K562 (cell line): Measurements from ENCODE around the gene XRN2. TPM values are rescaled to one million over a fixed set of nuclear protein-coding genes. Genes with fewer than 3 reads are reported as not detected.

ENCODE experiments used
- ATAC-seq: fragments of 200-7000 bp; cut with Tn5 transposase; 3 replicates; pipeline ENCODE4 v1.9.1; 2020; ENCODE audit warnings: moderate library complexity
- BruUV-seq: library from RNA; stranded (reverse); fragments of 400-500 nt; replicated peaks from 2 replicates; lab custom pipeline; 2021; lab: Mats Ljungman, UMichigan
- CTCF ChIA-PET: fragments of 300-600 bp; formaldehyde crosslinking; extraction: SDS; loops from one replicate; lab custom pipeline; 2021; ENCODE audit warnings: low intra/inter-chr PET ratio; lab: Yijun Ruan, JAX
- POLR2A ChIA-PET: fragments of 300-600, 350-650 bp; sonication (Branson Sonifier 250); formaldehyde crosslinking; extraction: SDS; loops from one replicate; lab custom pipeline; 2021; ENCODE audit warnings: antibody characterized with exemption, inconsistent platforms; lab: Yijun Ruan, JAX
- DNase-seq, 4 experiments: peaks; one replicate each; pipeline versions ENCODE4 v3.0.0 to v3.0.0-alpha.2; 2011 to 2018; ENCODE audit warnings: low spot score in 3 of 4, mixed read lengths in 3 of 4; ENCODE audit errors: extremely low read depth in 1 of 4
- FAIRE-seq: peaks from 2 replicates; lab custom pipeline; 2011; peaks lifted over from hg19 to GRCh38; lab: Jason Lieb, UNC
- H2AFZ ChIP-seq: 2 replicates; pipeline ENCODE4 v1.6.0; 2011; ENCODE audit warnings: low read depth, low read length, control low read depth, inconsistent platforms
- H3K27ac ChIP-seq: fragments of 200-600 bp; 3 replicates; pipeline ENCODE4 v1.8.0; 2011; ENCODE audit warnings: low read depth, mild to moderate bottlenecking, control low read depth, inconsistent platforms, low read length, moderate library complexity, mixed read lengths; ENCODE audit errors: extremely low read depth
- H3K27me3 ChIP-seq, 2 experiments: fragments of 300-600 bp in 1 of 2; 2 replicates in 1 of 2; 3 replicates in 1 of 2; pipeline versions ENCODE4 v1.6.0 to v1.8.0; 2011; ENCODE audit warnings: inconsistent platforms in 2 of 2, low read length in 2 of 2, mild to moderate bottlenecking in 1 of 2, mixed read lengths in 1 of 2, moderate library complexity in 1 of 2; ENCODE audit not compliant: control insufficient read depth in 2 of 2, insufficient read depth in 2 of 2
- H3K36me3 ChIP-seq: fragments of 300-600 bp; 3 replicates; pipeline ENCODE4 v1.8.0; 2011; ENCODE audit warnings: mild to moderate bottlenecking, low read length, inconsistent platforms; ENCODE audit not compliant: control insufficient read depth, insufficient read depth
- H3K4me1 ChIP-seq, 2 experiments: fragments of 200-600 bp in 1 of 2; replicated peaks in 1 of 2; 2 replicates in 1 of 2; 3 replicates in 1 of 2; pipeline versions ENCODE4 v1.5.1 to v1.8.0; 2011; ENCODE audit warnings: inconsistent platforms in 2 of 2, low read length in 2 of 2, mild to moderate bottlenecking in 1 of 2, mixed read lengths in 1 of 2, moderate library complexity in 1 of 2; ENCODE audit not compliant: control insufficient read depth in 2 of 2, insufficient read depth in 2 of 2
- H3K4me2 ChIP-seq: 2 replicates; pipeline ENCODE4 v1.6.1; 2011; ENCODE audit warnings: low read length, control low read depth, inconsistent platforms, mixed read lengths; ENCODE audit not compliant: insufficient read depth
- H3K4me3 ChIP-seq: fragments of 200-600 bp; sonication (generic), shearing (Covaris generic); 2 replicates; pipeline ENCODE4 v1.5.1; 2016; ENCODE audit warnings: control low read depth, inconsistent platforms
- H3K79me2 ChIP-seq: fragments of 200-600 bp; 3 replicates; pipeline ENCODE4 v1.8.0; 2011; ENCODE audit warnings: low read length, inconsistent platforms; ENCODE audit not compliant: control insufficient read depth, insufficient read depth
- H3K9ac ChIP-seq, 2 experiments: 2 replicates each; pipeline versions ENCODE4 v1.6.0 to v1.6.1; 2011; ENCODE audit warnings: low read depth in 2 of 2, low read length in 2 of 2, control low read depth in 1 of 2, inconsistent platforms in 1 of 2, mild to moderate bottlenecking in 1 of 2, mixed read lengths in 1 of 2; ENCODE audit not compliant: insufficient read depth in 1 of 2
- H3K9me1 ChIP-seq: one replicate; pipeline ENCODE4 v1.6.0; 2011; ENCODE audit warnings: inconsistent platforms, mild to moderate bottlenecking, low read length, moderate library complexity; ENCODE audit not compliant: control insufficient read depth, insufficient read depth
- H3K9me3 ChIP-seq: replicated peaks from 2 replicates; pipeline ENCODE4 v1.5.1; 2011; ENCODE audit warnings: low read depth, low read length, inconsistent platforms; ENCODE audit not compliant: control insufficient read depth, insufficient read depth
- H4K20me1 ChIP-seq: replicated peaks from 2 replicates; pipeline ENCODE4 v1.6.1; 2011; ENCODE audit warnings: low read length, inconsistent platforms, mixed read lengths; ENCODE audit not compliant: control insufficient read depth, insufficient read depth
- BMI1 ChIP-seq: fragments of 150-350 bp; IDR thresholded peaks from 2 replicates; pipeline ENCODE4 v1.6.1; 2014; ENCODE audit warnings: low read length
- BRD4 ChIP-seq: fragments of 200-600 bp; sonication (generic); IDR thresholded peaks from 2 replicates; pipeline ENCODE4 v1.6.1; 2017; ENCODE audit warnings: inconsistent platforms
- MAFK ChIP-seq: IDR thresholded peaks from 2 replicates; pipeline ENCODE4 v1.6.1; 2011; ENCODE audit warnings: low read length, improper control_type of control experiment
- ZNF121 ChIP-seq: sonication (generic); formaldehyde crosslinking; conservative IDR thresholded peaks from 2 replicates; pipeline ENCODE4 v1.8.0; 2022; ENCODE audit warnings: missing genetic modification reagents
- ZNF586 ChIP-seq: fragments of 450-650 bp; formaldehyde crosslinking; conservative IDR thresholded peaks from 2 replicates; pipeline ENCODE4 v1.4.0; 2020; ENCODE audit warnings: mild to moderate bottlenecking, moderate library complexity
- WGBS: fragments of 100-300 bp; shearing (Covaris generic); methylation state at CpG from one replicate; pipeline ENCODE4 v1.1.6; 2016; ENCODE audit warnings: low coverage, mixed read lengths; ENCODE audit not compliant: insufficient coverage; ENCODE audit errors: missing lambda C conversion rate; 5-methylcytosine and 5-hydroxymethylcytosine counted together
- in situ Hi-C: fragments of 300-500 bp; cut with MboI; formaldehyde crosslinking; loops from 4 replicates; pipeline ENCODE4 v1.15.0; 2018; ENCODE audit warnings: inconsistent platforms, mixed read lengths
- intact Hi-C: fragments of 100-400 bp; cut with micrococcal nuclease; formaldehyde crosslinking; loops from 2 replicates; pipeline ENCODE4 v1.14.2; 2022
- polyA plus RNA-seq, 8 experiments: library from polyadenylated mRNA; depleted of rRNA in 4 of 8; stranded (reverse) in 5 of 8; unstranded in 3 of 8; fragments of >200 nt; fragmentation: Nextera tagmentation in 2 of 8; fragmentation: Illumina TruSeq in 1 of 8; extraction: Ambion mirVana in 2 of 8; extraction: Trizol in 1 of 8; gene quantifications; 2 replicates each; pipeline versions ENCODE4 v1.2.1 to v1.2.3, GENCODE V29; 2011 to 2014; ENCODE audit warnings: inconsistent platforms in 1 of 8, missing spikeins in 1 of 8
- total RNA-seq, 7 experiments: library from RNA; depleted of rRNA in 6 of 7; stranded (reverse); fragments of >200 nt in 6 of 7; fragmentation: Illumina TruSeq in 2 of 7; extraction: Trizol in 2 of 7; gene quantifications; 2 replicates each; pipeline versions ENCODE4 v1.2.1 to v1.2.3, GENCODE V29; 2011 to 2021; ENCODE audit warnings: low replicate concordance in 1 of 7
- TF ChIP-seq, protein P1 (sequence below): fragments of 200-800 bp; sonication (Bioruptor generic); IDR thresholded peaks from 2 replicates; pipeline ENCODE4 v1.6.1; 2016; ENCODE audit warnings: missing genetic modification characterization, missing compliant biosample characterization
- TF ChIP-seq, protein P2 (sequence below): fragments of 450-650 bp; IDR thresholded peaks from 2 replicates; pipeline ENCODE4 v1.6.1; 2016; ENCODE audit warnings: missing biosample characterization, missing genetic modification characterization
- TF ChIP-seq, protein P3 (sequence below), 2 experiments: fragments of 150-350 bp in 1 of 2; IDR thresholded peaks; 2 replicates each; pipeline ENCODE4 v1.6.1; 2012 to 2016; ENCODE audit warnings: low read depth in 2 of 2, low read length in 2 of 2, mild to moderate bottlenecking in 1 of 2, moderate library complexity in 1 of 2
- TF ChIP-seq, protein P4 (sequence below): fragments of 250-450 bp; sonication (Bioruptor Pico); IDR thresholded peaks from 2 replicates; pipeline ENCODE4 v1.5.0; 2021
- TF ChIP-seq, protein P5 (sequence below): sonication (generic); formaldehyde crosslinking; IDR thresholded peaks from 2 replicates; pipeline ENCODE4 v1.8.1; 2023; ENCODE audit warnings: mild to moderate bottlenecking, missing genetic modification reagents, moderate library complexity

Gene XRN2
- total and polyA plus RNA-seq, 9 of the 15 experiments (the other 6 are each of a cell fraction or from before 2014, with no cell fraction given), result 41.8 to 67.3 (median 51.4) TPM

DNA sequence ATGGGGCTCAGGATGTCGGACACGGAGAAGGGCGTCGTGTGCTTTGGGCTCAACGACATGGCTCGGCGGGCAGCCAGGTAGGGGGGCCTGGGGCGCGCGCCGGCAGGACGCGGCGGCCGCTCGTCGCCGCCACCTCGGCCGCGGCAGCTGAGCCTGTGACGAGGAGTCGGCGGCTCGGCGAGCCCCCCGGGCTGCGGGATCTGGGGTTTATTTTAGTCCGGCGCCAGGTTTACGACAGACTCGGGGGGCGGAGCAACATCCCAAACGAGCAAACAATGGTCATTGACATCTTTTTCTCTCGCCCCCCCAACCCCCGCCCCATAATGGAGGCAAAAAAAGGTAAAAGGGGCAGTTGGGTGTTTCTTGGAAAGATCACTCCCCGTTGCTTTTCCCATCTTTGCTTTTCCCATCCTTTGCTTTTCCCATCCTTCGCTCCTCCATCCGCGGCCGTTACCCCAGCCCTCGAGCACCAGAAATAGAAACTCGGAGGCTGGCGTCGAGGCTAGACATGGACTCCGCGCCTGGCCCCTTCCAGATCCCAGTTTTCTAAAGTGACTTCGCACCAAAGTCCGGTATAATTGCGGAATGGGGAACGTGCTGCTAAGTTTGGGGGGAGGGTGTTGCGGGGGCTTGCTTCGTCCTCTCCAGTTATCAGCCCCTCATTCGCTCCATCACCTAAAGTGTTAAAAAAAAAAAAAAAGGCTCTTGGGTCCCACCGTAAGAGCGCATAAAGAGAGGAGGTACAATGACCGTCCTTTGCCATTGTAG lies 94.4 kb downstream of the XRN2 start, which contains the start of gene NKX2-4:
Gene NKX2-4, minus strand, starts transcription at position 186 of the 768 bp plus-strand sequence. Its CDS starts 127 bp downstream, at position 59.
- intact Hi-C loops, result no loop called here
- 32% methylated on average over 14 of the region's 57 CpGs for WGBS
- TF ChIP-seq, protein P1, sequence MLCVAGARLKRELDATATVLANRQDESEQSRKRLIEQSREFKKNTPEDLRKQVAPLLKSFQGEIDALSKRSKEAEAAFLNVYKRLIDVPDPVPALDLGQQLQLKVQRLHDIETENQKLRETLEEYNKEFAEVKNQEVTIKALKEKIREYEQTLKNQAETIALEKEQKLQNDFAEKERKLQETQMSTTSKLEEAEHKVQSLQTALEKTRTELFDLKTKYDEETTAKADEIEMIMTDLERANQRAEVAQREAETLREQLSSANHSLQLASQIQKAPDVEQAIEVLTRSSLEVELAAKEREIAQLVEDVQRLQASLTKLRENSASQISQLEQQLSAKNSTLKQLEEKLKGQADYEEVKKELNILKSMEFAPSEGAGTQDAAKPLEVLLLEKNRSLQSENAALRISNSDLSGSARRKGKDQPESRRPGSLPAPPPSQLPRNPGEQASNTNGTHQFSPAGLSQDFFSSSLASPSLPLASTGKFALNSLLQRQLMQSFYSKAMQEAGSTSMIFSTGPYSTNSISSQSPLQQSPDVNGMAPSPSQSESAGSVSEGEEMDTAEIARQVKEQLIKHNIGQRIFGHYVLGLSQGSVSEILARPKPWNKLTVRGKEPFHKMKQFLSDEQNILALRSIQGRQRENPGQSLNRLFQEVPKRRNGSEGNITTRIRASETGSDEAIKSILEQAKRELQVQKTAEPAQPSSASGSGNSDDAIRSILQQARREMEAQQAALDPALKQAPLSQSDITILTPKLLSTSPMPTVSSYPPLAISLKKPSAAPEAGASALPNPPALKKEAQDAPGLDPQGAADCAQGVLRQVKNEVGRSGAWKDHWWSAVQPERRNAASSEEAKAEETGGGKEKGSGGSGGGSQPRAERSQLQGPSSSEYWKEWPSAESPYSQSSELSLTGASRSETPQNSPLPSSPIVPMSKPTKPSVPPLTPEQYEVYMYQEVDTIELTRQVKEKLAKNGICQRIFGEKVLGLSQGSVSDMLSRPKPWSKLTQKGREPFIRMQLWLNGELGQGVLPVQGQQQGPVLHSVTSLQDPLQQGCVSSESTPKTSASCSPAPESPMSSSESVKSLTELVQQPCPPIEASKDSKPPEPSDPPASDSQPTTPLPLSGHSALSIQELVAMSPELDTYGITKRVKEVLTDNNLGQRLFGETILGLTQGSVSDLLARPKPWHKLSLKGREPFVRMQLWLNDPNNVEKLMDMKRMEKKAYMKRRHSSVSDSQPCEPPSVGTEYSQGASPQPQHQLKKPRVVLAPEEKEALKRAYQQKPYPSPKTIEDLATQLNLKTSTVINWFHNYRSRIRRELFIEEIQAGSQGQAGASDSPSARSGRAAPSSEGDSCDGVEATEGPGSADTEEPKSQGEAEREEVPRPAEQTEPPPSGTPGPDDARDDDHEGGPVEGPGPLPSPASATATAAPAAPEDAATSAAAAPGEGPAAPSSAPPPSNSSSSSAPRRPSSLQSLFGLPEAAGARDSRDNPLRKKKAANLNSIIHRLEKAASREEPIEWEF (CRISPR knock-in tag), result no peak
- TF ChIP-seq, protein P2, sequence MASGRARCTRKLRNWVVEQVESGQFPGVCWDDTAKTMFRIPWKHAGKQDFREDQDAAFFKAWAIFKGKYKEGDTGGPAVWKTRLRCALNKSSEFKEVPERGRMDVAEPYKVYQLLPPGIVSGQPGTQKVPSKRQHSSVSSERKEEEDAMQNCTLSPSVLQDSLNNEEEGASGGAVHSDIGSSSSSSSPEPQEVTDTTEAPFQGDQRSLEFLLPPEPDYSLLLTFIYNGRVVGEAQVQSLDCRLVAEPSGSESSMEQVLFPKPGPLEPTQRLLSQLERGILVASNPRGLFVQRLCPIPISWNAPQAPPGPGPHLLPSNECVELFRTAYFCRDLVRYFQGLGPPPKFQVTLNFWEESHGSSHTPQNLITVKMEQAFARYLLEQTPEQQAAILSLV (tag), result no peak
- TF ChIP-seq, protein P3, sequence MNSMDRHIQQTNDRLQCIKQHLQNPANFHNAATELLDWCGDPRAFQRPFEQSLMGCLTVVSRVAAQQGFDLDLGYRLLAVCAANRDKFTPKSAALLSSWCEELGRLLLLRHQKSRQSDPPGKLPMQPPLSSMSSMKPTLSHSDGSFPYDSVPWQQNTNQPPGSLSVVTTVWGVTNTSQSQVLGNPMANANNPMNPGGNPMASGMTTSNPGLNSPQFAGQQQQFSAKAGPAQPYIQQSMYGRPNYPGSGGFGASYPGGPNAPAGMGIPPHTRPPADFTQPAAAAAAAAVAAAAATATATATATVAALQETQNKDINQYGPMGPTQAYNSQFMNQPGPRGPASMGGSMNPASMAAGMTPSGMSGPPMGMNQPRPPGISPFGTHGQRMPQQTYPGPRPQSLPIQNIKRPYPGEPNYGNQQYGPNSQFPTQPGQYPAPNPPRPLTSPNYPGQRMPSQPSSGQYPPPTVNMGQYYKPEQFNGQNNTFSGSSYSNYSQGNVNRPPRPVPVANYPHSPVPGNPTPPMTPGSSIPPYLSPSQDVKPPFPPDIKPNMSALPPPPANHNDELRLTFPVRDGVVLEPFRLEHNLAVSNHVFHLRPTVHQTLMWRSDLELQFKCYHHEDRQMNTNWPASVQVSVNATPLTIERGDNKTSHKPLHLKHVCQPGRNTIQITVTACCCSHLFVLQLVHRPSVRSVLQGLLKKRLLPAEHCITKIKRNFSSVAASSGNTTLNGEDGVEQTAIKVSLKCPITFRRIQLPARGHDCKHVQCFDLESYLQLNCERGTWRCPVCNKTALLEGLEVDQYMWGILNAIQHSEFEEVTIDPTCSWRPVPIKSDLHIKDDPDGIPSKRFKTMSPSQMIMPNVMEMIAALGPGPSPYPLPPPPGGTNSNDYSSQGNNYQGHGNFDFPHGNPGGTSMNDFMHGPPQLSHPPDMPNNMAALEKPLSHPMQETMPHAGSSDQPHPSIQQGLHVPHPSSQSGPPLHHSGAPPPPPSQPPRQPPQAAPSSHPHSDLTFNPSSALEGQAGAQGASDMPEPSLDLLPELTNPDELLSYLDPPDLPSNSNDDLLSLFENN (IDR thresholded peaks at IDR 0.05; ENCODE audit: low read depth in 2 of 2, low read length in 2 of 2), result no peak
- TF ChIP-seq ZNF586 (CRISPR knock-in tag) (no peak), BMI1 (no peak), ZNF121 (CRISPR knock-in tag) (no peak), MAFK (no peak), BRD4 (no peak)
- TF ChIP-seq, protein P4, sequence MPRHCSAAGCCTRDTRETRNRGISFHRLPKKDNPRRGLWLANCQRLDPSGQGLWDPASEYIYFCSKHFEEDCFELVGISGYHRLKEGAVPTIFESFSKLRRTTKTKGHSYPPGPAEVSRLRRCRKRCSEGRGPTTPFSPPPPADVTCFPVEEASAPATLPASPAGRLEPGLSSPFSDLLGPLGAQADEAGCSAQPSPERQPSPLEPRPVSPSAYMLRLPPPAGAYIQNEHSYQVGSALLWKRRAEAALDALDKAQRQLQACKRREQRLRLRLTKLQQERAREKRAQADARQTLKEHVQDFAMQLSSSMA (CRISPR knock-in tag), result no peak
- TF ChIP-seq, protein P5, sequence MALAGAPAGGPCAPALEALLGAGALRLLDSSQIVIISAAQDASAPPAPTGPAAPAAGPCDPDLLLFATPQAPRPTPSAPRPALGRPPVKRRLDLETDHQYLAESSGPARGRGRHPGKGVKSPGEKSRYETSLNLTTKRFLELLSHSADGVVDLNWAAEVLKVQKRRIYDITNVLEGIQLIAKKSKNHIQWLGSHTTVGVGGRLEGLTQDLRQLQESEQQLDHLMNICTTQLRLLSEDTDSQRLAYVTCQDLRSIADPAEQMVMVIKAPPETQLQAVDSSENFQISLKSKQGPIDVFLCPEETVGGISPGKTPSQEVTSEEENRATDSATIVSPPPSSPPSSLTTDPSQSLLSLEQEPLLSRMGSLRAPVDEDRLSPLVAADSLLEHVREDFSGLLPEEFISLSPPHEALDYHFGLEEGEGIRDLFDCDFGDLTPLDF (CRISPR knock-in tag), result no peak

More for the DNA sequence above, 94.4 kb downstream of the XRN2 start, which contains the start of gene NKX2-4:
- Histone ChIP-seq H3K27me3 (no peaks in the 10 kb centered on the region), H3K9ac (no peak within 1 kb of the TSS), H3K4me1 (no peaks in the 10 kb centered on the region), H3K4me2 (no peak within 1 kb of the TSS), H3K9me1 (no peaks in the 10 kb centered on the region), H3K79me2 (no peaks in the 10 kb centered on the region), H3K36me3 (no peaks in the 10 kb centered on the region), H3K9me3 (no peaks in the 10 kb centered on the region), H3K4me3 (no peak within 1 kb of the TSS), H4K20me1 (no peaks in the 10 kb centered on the region), H3K27ac (no peak within 1 kb of the TSS), H2AFZ (no peak within 1 kb of the TSS)
- ATAC-seq (no peak), FAIRE-seq (no peak), DNase-seq (no peak)
- POLR2A ChIA-PET, result no interaction called here
- CTCF ChIA-PET, result no interaction called here
- in situ Hi-C loops, result no loop called here
- no TSS peak for BruUV-seq
